CD14-positive monocyte (primary cell): ENCODE measurements around the gene FOXO6. TPM values are rescaled to one million over a fixed set of nuclear protein-coding genes. Genes with fewer than 3 reads are reported as not detected.

Experiments
- DNase-seq, 3 donors: peaks; one replicate each; pipeline ENCODE4 v3.0.0-alpha.2; 2011 to 2022
- H2AFZ ChIP-seq: 2 replicates; pipeline ENCODE4 v1.6.0; 2012; ENCODE audit warnings: mild to moderate bottlenecking, low read depth, low read length, inconsistent platforms; ENCODE audit not compliant: insufficient read depth, poor library complexity, severe bottlenecking
- H3K27ac ChIP-seq, 2 donors: 1 replicate in 1 of 2; 2 replicates in 1 of 2; pipeline ENCODE4 v1.5.1; 2012 to 2013; ENCODE audit warnings: low read length in 2 of 2, control low read depth in 1 of 2, inconsistent platforms in 1 of 2, low read depth in 1 of 2, mild to moderate bottlenecking in 1 of 2
- H3K27me3 ChIP-seq, 2 donors: one replicate each; pipeline versions ENCODE4 v1.6.0 to v1.6.1; 2011 to 2013; ENCODE audit warnings: low read length in 2 of 2; ENCODE audit not compliant: control insufficient read depth in 2 of 2, insufficient read depth in 2 of 2
- H3K36me3 ChIP-seq, 2 donors: replicated peaks in 1 of 2; 1 replicate in 1 of 2; 2 replicates in 1 of 2; pipeline versions ENCODE4 v1.5.1 to v1.6.1; 2012 to 2013; ENCODE audit warnings: low read length in 2 of 2, control low read depth in 1 of 2, inconsistent platforms in 1 of 2, mild to moderate bottlenecking in 1 of 2; ENCODE audit not compliant: insufficient read depth in 2 of 2, control insufficient read depth in 1 of 2
- H3K4me1 ChIP-seq, 2 donors: 1 replicate in 1 of 2; 2 replicates in 1 of 2; pipeline versions ENCODE4 v1.5.1 to v1.6.1; 2012 to 2013; ENCODE audit warnings: low read length in 2 of 2, control low read depth in 1 of 2, inconsistent platforms in 1 of 2, mild to moderate bottlenecking in 1 of 2, moderate library complexity in 1 of 2; ENCODE audit not compliant: insufficient read depth in 2 of 2, control insufficient read depth in 1 of 2
- H3K4me2 ChIP-seq: replicated peaks from 2 replicates; pipeline ENCODE3; 2012; ENCODE audit warnings: low read length, moderate library complexity, mild to moderate bottlenecking; ENCODE audit not compliant: poor library complexity, severe bottlenecking; ENCODE audit errors: extremely low read depth
- H3K4me3 ChIP-seq, 3 experiments: fragments of 200-600 bp in 1 of 3; sonication (generic) in 1 of 3; replicated peaks in 1 of 3; 1 replicate in 2 of 3; 2 replicates in 1 of 3; pipeline ENCODE4 v1.5.1; 2011 to 2013; ENCODE audit warnings: low read length in 3 of 3, mild to moderate bottlenecking in 3 of 3, control low read depth in 2 of 3, low read depth in 2 of 3, inconsistent platforms in 1 of 3, moderate library complexity in 1 of 3
- H3K79me2 ChIP-seq: 2 replicates; pipeline ENCODE4 v1.6.0; 2012; ENCODE audit warnings: mild to moderate bottlenecking, control low read depth, inconsistent platforms, low read length, moderate library complexity; ENCODE audit not compliant: insufficient read depth
- H3K9ac ChIP-seq: 2 replicates; pipeline ENCODE4 v1.6.0; 2017; ENCODE audit warnings: low read length, mild to moderate bottlenecking; ENCODE audit not compliant: insufficient read depth, poor library complexity, severe bottlenecking
- H3K9me3 ChIP-seq, 2 donors: replicated peaks in 1 of 2; 1 replicate in 1 of 2; 2 replicates in 1 of 2; pipeline versions ENCODE4 v1.5.1 to v1.6.1; 2012 to 2013; ENCODE audit warnings: low read length in 2 of 2, control low read depth in 1 of 2; ENCODE audit not compliant: control insufficient read depth in 1 of 2, insufficient read depth in 1 of 2
- H4K20me1 ChIP-seq: 2 replicates; pipeline ENCODE4 v1.6.0; 2012; ENCODE audit warnings: mild to moderate bottlenecking, low read length, control low read depth, moderate library complexity; ENCODE audit not compliant: insufficient read depth
- H3K27ac Mint-ChIP-seq, 7 donors: one replicate each; pipeline ENCODE4 v1.8.0; 2020; ENCODE audit warnings: mild to moderate bottlenecking in 7 of 7, mixed read lengths in 7 of 7, moderate library complexity in 6 of 7, inconsistent platforms in 2 of 7
- H3K27me3 Mint-ChIP-seq, 3 donors: one replicate each; pipeline ENCODE4 v1.8.0; 2021 to 2022; ENCODE audit warnings: low read depth in 3 of 3, mild to moderate bottlenecking in 3 of 3, mixed read lengths in 3 of 3, moderate library complexity in 3 of 3, inconsistent platforms in 1 of 3
- H3K36me3 Mint-ChIP-seq, 2 donors: one replicate each; pipeline ENCODE4 v1.8.0; 2020; ENCODE audit warnings: mixed read lengths in 2 of 2, inconsistent platforms in 1 of 2, mild to moderate bottlenecking in 1 of 2
- H3K4me1 Mint-ChIP-seq: one replicate; pipeline ENCODE4 v1.8.0; 2020; ENCODE audit warnings: mild to moderate bottlenecking, mixed read lengths
- H3K4me3 Mint-ChIP-seq, 2 donors: one replicate each; pipeline ENCODE4 v1.8.0; 2020; ENCODE audit warnings: mild to moderate bottlenecking in 2 of 2, mixed read lengths in 2 of 2, moderate library complexity in 1 of 2
- H3K9me3 Mint-ChIP-seq, 7 donors: one replicate each; pipeline ENCODE4 v1.8.0; 2020 to 2022; ENCODE audit warnings: mixed read lengths in 7 of 7, mild to moderate bottlenecking in 6 of 7, moderate library complexity in 6 of 7, inconsistent platforms in 2 of 7
- CTCF ChIP-seq: fragments of 200-600 bp; IDR thresholded peaks from one replicate; pipeline ENCODE4 v1.8.0; 2022; ENCODE audit warnings: antibody characterized with exemption, mild to moderate bottlenecking
- WGBS: methylation state at CpG from one replicate; pipeline ENCODE4 v1.1.5; 2013; ENCODE audit warnings: missing lambda C conversion rate; ENCODE audit not compliant: insufficient coverage; 5-methylcytosine and 5-hydroxymethylcytosine counted together
- intact Hi-C, 2 donors: fragments of 100-400 bp; cut with micrococcal nuclease; formaldehyde crosslinking; loops; one replicate each; pipeline versions ENCODE4 v1.15.0 to v1.15.1; 2023
- polyA plus RNA-seq, 3 donors: library from polyadenylated mRNA; depleted of rRNA in 1 of 3; unstranded in 2 of 3; stranded (reverse) in 1 of 3; fragments of 300-500 nt in 2 of 3; fragments of >200 nt in 1 of 3; fragmentation: Illumina TruSeq in 2 of 3; gene quantifications; 1 replicate in 2 of 3; 2 replicates in 1 of 3; pipeline ENCODE4 v1.2.3, GENCODE V29; 2012 to 2021

The FOXO6 gene
- polyA plus RNA-seq, 3 donors: 0.05 TPM; not detected in 2

GRCh38 chr1:41397020-41397419 is 35.8 kb downstream of the FOXO6 start:
- Histone ChIP-seq H3K27me3 (peaks cover 0 to 21% of the 10 kb centered on the region in 2 donors), H3K4me3 (no peak overlapping the region), H3K9ac (no peak overlapping the region), H3K4me2 (no peak overlapping the region), H3K36me3 (no peaks in the 10 kb centered on the region), H3K27ac (no peak overlapping the region), H3K79me2 (no peaks in the 10 kb centered on the region), H3K9me3 (peaks cover 0 to 3% of the 10 kb centered on the region in 2 donors), H4K20me1 (no peaks in the 10 kb centered on the region), H3K4me1 (no peaks in the 10 kb centered on the region), H2AFZ (no peak overlapping the region)
- H3K27me3 Mint-ChIP-seq: peaks cover 12 to 33% (median 15%) of the 10 kb centered on the region in 3 donors
- no peaks in the 10 kb centered on the region for H3K4me1 Mint-ChIP-seq
- TF ChIP-seq CTCF: no peak
- peaks cover 2 to 10% (median 5%) of the 10 kb centered on the region in 7 donors for H3K9me3 Mint-ChIP-seq
- intact Hi-C loops: no loop called here
- H3K4me3 Mint-ChIP-seq: no peak overlapping the region
- no peak for DNase-seq
- no peaks in the 10 kb centered on the region for H3K36me3 Mint-ChIP-seq
- no peak overlapping the region for H3K27ac Mint-ChIP-seq
- 0% methylated on average over 1 of the region's 5 CpGs for WGBS

GRCh38 chr1:41397753-41398330 is 36.6 kb downstream of the FOXO6 start:
- DNase-seq: no peak
- Histone ChIP-seq H3K9me3 (peaks cover 0 to 3% of the 10 kb centered on the region in 2 donors), H3K4me3 (no peak overlapping the region), H3K27me3 (peaks cover 0 to 21% of the 10 kb centered on the region in 2 donors), H3K27ac (no peak overlapping the region), H2AFZ (no peak overlapping the region), H3K9ac (no peak overlapping the region), H3K4me2 (no peak overlapping the region), H3K79me2 (no peaks in the 10 kb centered on the region), H3K36me3 (no peaks in the 10 kb centered on the region), H4K20me1 (no peaks in the 10 kb centered on the region), H3K4me1 (no peaks in the 10 kb centered on the region)
- Mint-ChIP-seq H3K9me3 (peaks cover 2 to 10% (median 5%) of the 10 kb centered on the region in 7 donors), H3K27me3 (peaks cover 12 to 37% (median 15%) of the 10 kb centered on the region in 3 donors), H3K27ac (no peak overlapping the region), H3K4me1 (no peaks in the 10 kb centered on the region), H3K4me3 (no peak overlapping the region), H3K36me3 (no peaks in the 10 kb centered on the region)
- WGBS: 86% methylated on average over 1 of the region's 3 CpGs
- intact Hi-C loops: no loop called here
- TF ChIP-seq CTCF: no peak
